GM12801 (cell line): ENCODE results near the gene MEGF11.

Source experiments
- CTCF ChIP-seq: IDR thresholded peaks from one replicate; pipeline ENCODE4 v1.5.1; 2011; ENCODE audit warnings: control low read depth; ENCODE audit not compliant: insufficient read length; ENCODE audit errors: extremely low read depth

MEGF11 gene

DNA sequence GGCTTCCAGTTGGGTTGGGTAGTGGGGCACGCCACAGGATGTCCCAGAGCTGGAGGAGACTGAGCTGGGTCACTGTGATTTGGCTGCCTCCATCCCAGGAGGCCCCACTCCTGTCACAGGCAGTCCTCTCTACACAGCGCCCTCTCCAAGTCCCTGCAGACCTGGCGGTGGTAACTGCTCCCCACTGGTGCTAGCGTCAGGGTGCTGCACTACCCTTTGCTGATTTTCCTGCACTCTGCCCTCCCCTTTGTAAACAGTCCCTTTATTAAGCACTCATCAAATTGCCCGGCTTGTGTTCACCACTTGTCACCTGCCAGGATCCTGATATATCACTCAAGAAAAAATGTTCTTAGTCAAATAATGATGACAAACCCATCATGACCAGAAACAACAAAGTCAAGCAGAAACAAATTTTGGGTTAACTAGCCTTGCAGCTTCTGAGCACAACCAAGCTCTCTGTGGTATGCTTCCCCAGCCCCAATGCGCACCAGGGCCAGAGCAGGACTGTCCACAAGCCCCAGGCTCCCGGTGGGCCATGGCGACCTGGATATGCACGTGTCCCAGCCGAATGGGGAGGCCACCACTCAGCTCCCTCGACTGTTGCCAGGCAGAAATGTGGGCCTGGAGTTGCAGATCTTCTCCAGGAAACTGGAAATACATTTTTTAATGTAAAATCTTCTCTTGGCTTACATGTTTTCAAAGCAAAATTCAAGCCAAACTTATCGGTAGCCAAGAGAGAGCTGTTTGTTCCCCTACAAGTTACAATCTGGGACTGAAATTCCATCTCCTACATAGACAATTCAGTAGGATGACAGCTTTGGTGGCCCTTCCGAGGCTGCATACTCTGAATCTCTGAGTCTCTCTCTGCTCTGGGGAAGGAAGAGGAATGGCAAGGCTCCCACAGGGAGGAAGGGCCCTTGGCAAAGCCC, 24.5 kb downstream of the MEGF11 start:
- no peak for TF ChIP-seq CTCF

GRCh38 chr15:66226736-66227135, 26.8 kb downstream of the MEGF11 start:
- no peak for TF ChIP-seq CTCF

DNA sequence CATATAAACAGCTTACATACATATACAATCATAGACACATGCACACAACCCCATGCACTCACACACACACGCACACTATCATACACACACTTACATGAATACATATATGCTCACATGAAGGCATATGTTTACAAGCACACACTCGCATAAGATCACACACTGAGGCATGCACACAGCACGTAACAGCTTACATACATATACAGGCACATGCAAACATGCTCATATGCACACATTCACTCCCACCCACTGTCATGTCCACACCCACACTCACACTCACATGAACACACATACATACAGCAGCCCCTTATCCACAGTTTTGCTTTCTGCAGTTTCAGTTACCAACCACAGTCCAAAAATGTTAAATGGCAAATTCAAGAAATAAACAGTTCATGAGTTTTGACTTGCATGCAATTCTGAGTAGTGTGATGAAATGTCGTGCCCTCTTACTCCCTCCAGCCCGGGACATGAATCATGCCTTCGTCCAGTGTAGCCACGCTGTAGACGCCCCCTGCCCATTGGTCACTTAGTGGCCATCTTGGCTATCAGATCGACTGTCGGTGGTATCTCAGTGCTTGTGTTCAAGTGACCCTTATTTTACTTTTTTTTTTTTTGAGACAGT, 27.8 kb downstream of the MEGF11 start:
- TF ChIP-seq CTCF, result no peak

GRCh38 chr15:66224946-66225345, 28.6 kb downstream of the MEGF11 start:
- TF ChIP-seq CTCF, result no peak

- TF ChIP-seq CTCF, result no peak
Measured at GRCh38 chr15:66222273-66223198, 31.0 kb downstream of the MEGF11 start.

- no peak for TF ChIP-seq CTCF
Measured at GRCh38 chr15:66221126-66221525, 32.4 kb downstream of the MEGF11 start.

DNA sequence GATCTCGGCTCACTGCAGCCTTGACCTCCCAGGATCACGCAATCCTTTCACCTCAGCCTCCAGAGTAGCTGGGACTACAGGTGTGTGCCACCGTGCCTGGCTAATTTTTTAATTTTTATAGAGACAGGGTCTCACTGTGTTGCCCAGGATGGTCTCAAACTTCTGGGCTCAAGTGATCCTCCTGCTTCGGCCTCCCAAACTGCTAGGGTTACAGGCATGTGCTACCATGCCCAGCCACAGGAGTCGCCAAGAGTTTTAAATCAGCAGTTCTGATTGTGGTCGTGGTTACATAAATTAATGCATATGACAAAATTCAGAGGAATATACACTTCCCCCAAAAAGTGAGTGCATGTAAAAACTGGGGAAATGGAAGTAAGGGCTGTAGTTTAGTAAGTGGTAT, 32.9 kb downstream of the MEGF11 start:
- no peak for TF ChIP-seq CTCF
